Inferior parietal cortex (tissue), 1 donor: ENCODE measurements around the gene UBE2C.

Source experiments
- DNase-seq: peaks from one replicate; pipeline ENCODE4 v3.0.0-alpha.2; 2016; ENCODE audit errors: extremely low spot score

The UBE2C gene

GRCh38 chr20:45833030-45833882 is 20.8 kb downstream of the UBE2C start, which contains the start of gene SNX21:
SNX21 (plus strand) TSS chr20:45833799; CDS start chr20:45833920, 121 bp downstream.
- DNase-seq: peak; percentile 48

DNA sequence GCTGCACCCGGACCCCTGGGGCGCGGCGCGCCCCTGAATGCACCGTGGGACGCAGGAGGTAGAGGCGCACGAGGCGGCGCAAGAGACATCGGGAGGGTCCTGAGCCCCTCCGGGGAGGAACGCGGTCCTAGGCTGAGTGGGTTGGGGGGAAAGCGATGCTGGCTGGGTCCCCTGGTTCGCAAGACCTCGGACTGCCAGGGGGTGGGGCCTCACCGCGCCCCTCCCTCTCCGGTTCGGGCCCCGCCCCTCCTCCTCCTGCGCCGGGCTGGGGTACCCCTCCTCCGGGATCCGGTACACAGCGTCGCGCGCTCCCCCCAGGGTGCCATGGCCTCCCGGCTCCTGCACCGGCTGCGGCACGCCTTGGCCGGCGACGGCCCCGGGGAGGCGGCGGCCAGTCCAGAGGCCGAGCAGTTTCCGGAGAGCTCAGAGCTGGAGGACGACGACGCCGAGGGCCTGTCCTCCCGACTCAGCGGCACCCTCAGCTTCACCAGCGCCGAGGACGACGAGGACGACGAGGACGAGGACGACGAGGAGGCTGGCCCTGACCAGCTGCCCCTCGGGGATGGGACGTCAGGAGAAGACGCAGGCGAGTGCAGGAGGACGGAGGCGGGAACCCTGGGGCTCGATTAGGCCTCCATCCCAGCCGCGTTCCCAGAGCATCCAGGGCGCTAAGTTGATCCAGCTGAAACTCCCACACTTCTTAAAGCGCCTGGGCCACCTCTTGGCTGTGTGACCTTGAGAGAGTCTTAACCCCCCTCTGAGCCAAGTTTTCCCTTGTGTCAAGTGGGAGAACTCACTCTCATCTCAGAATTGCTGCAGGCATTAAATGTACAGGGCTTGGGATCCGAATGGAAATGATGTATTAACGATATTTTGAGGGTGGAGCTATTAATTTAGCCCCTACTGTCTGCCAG is 21.7 kb downstream of the UBE2C start:
- no peak for DNase-seq

GRCh38 chr20:45834797-45835161 is 22.3 kb downstream of the UBE2C start:
- no peak for DNase-seq

DNA sequence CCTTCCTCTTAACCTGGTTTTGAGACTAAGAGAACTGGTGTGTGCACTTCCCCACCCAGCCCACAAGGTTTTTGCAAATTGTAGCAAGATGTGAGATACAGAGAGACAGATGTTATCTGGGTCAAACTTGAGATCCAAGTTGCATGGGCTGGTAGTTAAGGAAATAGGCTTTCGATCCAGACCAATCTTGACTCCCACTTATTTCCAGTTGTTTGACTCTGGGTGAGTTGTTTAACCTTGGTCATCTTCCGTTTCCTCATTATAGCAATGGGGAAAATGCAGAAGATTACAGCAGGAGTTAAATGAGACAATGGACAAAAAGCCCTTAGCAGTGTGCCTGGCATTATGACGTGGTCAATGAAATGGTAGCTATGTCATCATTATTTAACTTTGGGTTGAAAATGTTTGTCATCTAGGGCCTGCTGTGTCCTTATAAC is 22.9 kb downstream of the UBE2C start:
- no peak for DNase-seq

DNA sequence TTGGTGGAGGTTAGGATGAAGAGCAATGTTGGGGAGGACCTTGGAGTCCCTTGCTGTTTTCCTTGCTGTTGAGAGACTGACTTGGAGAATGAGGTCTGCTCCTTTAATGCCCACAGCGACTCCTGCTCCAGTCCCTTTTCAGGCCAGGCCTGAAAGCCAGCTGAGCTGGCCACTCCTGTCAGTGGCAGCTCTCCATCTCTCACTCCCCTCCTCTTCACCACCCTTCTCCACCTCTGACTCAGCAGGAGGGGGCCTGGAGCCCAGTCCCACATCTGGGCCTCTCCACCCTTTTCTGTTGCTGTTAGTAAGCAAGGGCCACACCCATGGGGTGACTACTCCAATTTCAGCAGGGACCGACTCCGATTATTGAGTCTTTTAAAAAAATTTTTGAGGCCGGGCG is 23.4 kb downstream of the UBE2C start:
- no peak for DNase-seq

DNA sequence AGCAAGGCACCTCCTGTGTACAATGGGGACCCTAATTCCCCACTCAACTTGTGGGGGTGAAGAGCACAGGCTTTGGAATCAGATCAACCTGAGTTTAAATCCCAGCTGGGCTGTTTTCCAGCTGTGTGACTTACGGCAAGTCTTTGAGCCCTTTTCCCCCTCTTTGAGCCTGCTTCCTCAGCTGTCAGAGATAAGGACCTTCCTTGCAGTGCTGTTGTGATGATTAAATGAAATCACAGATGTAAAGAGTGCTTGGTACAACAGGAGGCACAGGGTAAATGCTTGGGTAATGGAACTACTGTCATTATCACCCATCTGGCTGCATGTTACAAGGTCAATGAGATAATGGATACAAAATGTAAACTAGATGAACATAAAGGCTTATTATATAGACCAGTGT is 24.4 kb downstream of the UBE2C start:
- DNase-seq: no peak

DNA sequence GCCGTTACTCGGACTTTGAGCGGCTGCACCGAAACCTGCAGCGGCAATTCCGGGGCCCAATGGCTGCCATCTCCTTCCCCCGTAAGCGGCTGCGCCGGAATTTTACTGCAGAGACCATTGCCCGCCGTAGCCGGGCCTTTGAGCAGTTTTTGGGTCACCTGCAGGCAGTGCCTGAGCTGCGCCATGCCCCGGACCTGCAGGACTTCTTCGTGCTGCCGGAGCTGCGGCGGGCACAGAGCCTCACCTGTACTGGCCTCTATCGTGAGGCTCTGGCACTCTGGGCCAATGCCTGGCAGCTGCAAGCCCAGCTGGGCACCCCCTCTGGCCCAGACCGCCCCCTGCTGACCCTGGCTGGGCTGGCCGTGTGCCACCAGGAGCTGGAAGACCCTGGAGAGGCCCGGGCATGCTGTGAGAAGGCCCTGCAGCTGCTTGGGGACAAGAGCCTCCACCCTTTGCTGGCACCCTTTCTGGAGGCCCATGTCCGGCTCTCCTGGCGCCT is 28.3 kb downstream of the UBE2C start:
- DNase-seq: no peak

DNA sequence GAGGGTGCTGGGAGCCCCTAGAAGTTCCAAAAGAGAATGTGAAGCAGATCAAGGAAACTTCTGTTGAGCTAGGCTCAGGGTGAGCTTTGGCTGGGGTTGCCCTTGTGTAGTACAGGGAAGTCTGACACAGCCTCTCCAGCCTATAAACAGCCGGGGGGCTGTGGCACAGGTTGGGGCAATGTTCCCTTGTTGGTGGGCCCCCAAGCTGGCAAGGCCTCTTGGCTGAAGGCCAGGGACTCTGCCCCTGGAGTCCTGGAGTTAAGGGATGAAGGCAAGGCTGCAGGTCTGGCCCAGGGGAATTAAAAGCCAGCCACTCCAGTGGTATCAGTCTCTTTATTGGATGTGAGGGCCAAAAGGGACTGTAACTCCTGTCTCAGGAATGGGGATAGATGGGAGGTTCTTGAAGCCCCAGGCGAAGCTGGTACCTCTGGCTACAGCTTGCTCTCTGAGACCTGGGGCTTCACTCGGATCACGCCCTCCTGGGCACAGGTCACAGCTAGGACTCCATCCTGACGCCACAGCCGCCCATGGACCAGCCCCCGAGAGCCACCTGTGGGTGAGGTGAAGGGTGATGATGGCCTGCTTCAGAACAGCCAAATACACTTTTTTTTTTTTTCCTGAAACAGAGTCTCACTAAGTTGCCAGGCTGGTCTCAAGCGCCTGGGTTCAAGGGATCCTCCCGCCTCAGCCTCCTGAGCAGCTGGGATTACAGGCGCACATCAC is 29.1 kb downstream of the UBE2C start:
- no peak for DNase-seq

DNA sequence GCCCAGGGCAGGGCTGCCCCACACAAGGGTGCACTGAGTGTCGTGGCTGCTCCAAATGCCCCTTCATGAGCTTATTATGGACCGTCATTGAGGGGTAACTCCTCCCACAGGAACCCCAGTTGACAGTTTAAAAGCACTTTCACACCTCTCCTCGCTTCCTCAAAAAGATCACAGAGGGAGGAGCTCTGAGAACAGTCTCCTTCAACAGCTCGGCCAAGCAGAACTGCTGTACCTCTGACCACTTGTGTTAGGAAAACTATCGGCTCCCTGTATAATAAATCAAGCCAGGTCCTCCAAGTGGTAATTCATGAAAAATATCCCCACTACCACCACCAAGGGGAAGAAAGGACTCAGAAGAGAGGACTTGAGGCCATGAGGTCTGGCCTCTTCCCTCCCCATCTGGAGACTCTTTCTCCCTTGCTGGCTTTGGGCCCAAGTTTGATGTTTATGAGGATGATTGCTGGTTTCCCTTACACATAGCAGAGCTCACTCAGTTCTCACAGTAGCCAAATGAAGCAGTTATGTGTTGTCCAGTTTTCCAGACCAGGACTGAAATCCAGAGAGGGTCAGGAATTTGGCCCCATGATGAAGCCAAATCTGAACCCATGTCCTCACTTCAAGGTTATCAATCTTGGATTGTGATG is 29.8 kb downstream of the UBE2C start:
- DNase-seq: no peak

DNA sequence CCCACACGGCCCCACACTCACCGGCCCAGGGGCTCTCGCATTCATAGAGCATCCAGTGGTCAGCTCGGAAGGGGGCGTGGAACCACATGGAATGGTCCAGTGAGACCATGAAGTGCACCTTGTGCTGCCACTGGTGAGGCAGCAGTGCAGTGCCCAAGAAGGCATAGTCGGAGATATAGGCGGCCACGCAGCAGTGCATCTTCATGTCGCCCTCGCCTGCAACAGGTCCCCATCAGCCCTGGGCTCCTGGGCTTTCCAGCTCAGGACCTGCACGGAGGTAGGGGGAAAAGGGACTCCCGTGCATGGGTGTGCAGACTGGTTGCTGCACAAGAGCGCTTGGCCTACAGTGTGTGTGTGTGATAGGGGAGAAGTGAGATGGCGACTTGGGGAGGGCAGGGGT is 31.1 kb downstream of the UBE2C start:
- no peak for DNase-seq

DNA sequence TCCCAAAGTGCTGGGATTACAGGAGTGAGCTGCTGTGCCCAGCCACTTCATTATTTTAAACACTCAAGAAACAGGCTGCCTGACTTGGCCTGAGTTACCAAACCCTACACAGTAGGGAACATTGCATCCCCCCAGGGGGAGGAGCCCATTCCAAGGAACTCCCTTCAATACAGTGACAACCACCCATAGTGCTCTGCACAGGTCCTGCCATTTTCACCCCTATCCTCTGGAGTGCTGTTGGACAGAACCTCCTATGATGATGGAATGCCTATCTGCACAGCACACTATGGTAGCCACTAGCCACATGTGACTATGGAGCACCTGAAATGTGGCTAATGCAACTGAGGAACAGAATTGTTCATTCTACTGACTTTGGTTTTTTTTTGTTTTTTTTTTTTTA is 33.0 kb downstream of the UBE2C start:
- DNase-seq: no peak

- DNase-seq: no peak
Observed at GRCh38 chr20:45848421-45848820, 36.0 kb downstream of the UBE2C start.

DNA sequence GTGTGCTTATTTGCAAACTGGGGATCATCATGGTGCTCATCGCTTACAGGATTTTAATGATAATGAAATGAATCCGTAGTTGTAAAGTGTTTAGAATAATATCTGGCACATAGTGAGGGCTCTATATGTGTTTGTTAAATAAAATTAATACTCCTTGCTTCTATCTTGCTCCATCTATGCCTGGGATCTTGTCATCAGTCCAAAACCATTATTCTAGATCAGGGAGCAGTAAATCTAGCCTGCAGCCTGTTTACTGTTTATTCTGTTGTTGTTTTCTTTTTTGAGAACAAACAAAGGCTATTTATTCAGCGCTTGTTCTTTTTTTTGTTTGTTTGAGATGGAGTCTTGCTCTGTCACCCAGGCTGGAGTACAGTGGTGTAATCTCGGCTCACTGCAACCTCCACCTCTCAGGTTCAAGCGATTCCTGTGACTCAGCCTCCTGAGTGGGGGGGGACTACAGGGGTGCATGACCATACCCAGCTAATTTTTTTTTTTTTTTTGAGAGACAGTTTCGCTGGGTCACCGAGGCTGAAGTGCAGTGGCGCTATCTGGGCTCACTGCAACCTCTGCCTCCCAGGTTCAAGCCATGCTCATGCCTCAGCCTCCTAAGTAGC is 36.6 kb downstream of the UBE2C start:
- no peak for DNase-seq

DNA sequence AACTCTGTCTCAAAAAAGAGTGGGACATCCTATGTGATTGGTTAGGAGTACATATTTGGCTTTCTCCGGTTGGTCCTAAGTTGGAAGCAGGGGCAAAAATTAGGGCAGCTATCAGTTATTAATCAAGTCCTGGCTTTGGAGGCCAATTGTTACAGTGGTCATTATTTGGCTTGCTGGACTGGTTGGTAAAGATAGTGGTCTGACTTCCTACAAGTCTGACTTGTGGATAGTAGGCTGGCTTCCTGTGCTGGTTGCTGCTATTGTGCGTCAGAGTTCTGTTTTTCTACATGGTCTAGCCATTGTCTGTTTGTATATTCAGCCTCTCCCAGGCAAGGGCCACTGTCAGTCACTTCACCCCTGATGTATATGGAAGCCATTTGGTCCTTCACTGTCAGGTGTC is 37.8 kb downstream of the UBE2C start:
- no peak for DNase-seq

- DNase-seq: no peak
Observed at GRCh38 chr20:45850926-45851325, 38.5 kb downstream of the UBE2C start.

DNA sequence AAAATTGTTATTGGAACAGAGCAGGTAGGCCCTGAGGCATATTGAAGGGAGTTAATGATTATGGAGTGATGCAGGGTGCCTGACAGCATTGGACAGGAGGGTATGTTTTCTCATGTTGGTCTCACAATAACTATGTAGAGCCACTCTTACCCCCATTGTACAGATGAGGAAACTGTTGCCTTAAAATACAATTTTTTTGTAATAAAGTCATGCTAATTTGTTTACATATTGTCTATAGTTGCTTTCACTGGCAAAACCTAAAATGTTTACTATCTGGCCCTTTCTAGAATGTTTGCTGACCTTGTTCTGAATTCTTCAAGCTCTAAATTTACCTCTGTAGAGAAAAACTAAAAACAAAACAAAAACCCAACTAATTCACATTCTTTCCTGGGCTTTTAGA is 39.1 kb downstream of the UBE2C start:
- no peak for DNase-seq

DNA sequence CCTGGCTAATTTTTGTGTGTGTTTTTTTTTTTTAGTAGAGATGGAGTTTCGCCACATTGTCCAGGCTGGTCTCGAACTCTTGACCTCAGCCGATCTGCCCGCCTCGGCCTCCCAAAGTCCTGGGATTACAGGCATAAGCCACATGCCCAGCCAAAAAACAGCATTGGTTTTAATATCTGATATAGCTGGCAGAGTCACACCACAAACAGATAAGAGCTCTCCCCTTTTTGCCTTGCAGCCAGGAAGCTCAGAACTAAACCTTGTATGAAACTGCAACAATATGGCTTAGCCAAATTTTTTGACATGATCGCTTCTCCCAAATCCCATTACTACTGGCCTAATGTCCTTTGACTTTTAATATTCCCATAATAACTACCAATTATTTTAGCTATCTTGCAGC is 39.9 kb downstream of the UBE2C start:
- DNase-seq: no peak

- no peak for DNase-seq
Observed at GRCh38 chr20:45853484-45853883, 41.0 kb downstream of the UBE2C start.

DNA sequence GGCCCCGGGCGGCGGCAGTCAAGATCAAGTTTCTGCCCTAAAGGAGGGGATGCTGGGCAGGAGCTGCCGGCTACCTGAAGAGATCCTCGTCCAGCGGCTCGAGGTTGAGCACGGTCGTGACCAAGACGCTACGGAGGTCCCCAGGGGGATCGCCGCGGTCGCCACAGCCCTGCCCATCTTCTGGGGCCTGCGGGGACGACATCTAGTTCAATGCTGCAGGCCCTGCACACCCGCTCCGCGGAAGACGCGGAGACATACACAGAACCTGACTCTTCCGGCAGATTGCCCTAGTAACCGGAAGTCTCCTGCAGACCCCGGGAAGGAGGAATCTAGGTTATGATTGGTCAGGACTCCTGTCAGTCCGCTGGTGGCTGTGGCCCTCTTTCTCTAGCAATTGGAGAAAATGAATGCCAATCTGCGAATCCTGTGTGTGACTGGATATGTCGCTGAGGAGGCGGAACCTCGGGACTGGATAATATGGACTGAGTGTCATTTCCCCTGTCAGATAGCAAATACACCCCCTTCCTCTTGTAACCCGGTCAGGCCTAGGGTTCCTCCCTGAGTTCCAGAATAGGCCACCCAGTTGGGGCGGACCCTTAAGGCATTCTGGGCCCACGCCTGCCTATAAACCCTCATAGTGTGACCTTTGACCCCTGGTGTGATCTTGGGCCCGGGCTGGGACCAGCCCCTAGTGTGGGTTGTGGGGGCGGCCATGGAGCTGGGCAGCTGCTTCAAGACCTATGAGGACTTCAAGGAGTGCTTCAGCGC is 44.9 kb downstream of the UBE2C start, which contains the start of the genes ACOT8 and ZSWIM3:
Gene ACOT8, minus strand, starts transcription at position 279 of the 768 bp plus-strand sequence. Its CDS starts 77 bp downstream, at position 202.
Gene ZSWIM3, plus strand, starts transcription at position 501 of the 768 bp plus-strand sequence. Its CDS starts 212 bp downstream, at position 713.
- peak; percentile 100 for DNase-seq

DNA sequence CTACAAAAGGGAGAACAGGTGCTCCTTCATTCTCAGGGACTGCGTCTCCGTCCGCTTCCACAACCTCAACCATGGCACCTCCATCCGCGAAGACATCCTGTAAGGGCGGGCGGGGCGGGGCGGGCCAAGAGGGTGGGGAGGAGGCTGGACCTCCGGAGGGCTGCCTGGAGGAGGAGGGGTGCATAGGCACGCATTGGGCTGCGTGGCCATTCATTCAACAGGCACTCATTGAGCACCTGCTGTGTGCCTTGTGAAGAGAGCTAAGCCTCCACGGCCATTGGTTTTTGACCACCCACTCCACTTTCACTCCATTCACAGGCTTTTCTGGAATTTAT is 45.4 kb downstream of the UBE2C start:
- no peak for DNase-seq
